ENCODE measurements around the gene PLEKHA6.

DNA sequence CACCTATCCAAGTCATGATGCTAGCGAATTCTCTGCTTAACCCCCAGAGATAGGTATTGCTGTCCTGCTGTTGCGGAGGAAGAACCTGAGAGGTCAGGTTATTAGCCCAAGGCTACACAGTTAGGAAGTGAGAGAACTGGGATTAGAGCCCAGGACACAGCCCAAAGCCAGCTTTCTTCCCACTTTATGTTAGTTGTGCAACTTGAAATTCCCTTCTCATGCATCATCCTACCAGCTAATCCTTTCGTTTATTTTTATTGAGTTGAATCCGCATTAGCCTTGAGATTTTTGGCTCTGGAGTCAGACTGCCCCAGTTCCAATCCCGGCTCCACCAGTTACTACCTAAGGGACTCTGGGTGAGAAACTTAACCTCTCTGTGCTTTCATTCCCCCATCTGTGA, 65.4 kb downstream of the PLEKHA6 start:
- TF ChIP-seq POLR2A (IDR thresholded peaks at IDR 0.05; ENCODE audit: low read length) = no peak
- no peak for TF ChIP-seq GATA1 (IDR thresholded peaks at IDR 0.05; ENCODE audit: low read depth, low read length)

All from erythroblast (primary cell).